Measurements from ENCODE around the gene KDM4B. TPM values are rescaled to one million over a fixed set of nuclear protein-coding genes. Genes with fewer than 3 reads are reported as not detected.
A peak's percentile ranks its signal among the peaks of the same experiment; 100 is the strongest.

The KDM4B gene
- total RNA-seq, 1 donor from 2014 or later, result 21.2 TPM

GRCh38 chr19:4965061-4965460 is 3.9 kb upstream of the KDM4B start:
- DNase-seq (ENCODE audit: low read depth), result no peak
- no peaks in the 10 kb centered on the region for H3K36me3 ChIP-seq (ENCODE audit: control insufficient read depth, insufficient read depth, low read length)
- no peak overlapping the region for H3K4me3 ChIP-seq (ENCODE audit: low read depth, low read length)
- no peak for TF ChIP-seq CTCF (IDR thresholded peaks at IDR 0.05; ENCODE audit: insufficient read depth, low read length, poor library complexity, severe bottlenecking)
- H3K27me3 ChIP-seq (ENCODE audit: control insufficient read depth, insufficient read depth, low read length), result no peaks in the 10 kb centered on the region

DNA sequence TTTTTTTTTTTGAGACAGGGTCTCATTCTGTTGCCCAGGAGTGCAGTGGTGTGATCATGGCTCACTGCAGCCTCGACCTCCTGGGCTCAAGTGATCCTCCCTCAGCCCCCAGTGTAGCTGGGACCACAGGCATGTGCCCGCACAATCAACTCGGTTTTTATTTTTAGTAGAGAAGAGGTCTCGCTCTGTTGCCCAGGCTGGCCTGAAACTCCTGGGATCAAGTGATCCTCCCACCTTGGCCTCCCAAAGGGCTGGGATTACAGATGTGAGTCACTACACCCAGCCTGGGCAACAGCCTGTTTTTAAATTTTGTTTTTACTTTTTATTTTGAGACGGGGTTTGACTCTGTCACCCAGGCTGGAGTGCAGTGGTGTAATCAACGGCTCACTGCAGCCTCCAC is 2.3 kb upstream of the KDM4B start:
- DNase-seq (ENCODE audit: low read depth), result no peak
- Histone ChIP-seq H3K27me3 (ENCODE audit: control insufficient read depth, insufficient read depth, low read length) (no peaks in the 10 kb centered on the region), H3K36me3 (ENCODE audit: control insufficient read depth, insufficient read depth, low read length) (no peaks in the 10 kb centered on the region), H3K4me3 (ENCODE audit: low read depth, low read length) (no peak overlapping the region)
- TF ChIP-seq CTCF (IDR thresholded peaks at IDR 0.05; ENCODE audit: insufficient read depth, low read length, poor library complexity, severe bottlenecking), result no peak

DNA sequence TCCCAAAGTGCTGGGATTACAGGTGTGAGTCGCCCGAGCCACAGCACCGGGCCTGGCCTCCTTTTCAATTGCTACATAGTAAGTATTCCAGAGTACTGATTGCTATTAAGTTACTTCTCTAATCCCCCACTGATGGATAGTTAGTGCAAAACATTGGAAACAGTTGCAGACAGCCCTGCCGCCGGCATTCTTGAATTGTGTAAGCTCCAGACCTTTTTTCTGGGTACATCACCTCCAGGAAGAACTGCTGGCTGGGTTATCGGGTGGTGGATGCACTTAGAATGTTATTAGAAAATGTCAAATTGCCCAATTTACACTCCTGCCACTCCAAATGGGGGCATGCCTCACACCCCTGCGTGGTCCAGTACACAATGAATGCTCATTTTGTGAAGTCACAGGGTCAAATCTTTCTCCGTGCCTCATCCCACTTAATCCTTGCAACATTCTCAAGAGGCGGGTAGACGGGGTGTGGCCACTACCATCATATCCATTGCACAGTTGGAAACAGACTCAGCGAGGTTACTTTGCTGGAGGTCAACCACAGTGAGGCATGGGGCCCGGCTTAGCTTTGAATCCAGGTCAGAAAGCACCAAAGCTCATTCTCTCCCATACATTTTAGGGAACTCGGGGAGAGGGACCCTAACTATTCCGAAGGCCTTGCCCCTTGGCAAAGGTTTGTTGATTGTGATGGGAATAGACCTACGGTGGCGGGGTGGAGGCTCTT is 1.0 kb upstream of the KDM4B start:
- H3K36me3 ChIP-seq (ENCODE audit: control insufficient read depth, insufficient read depth, low read length), result no peaks in the 10 kb centered on the region
- peak overlapping the region; percentile 27 for H3K4me3 ChIP-seq (ENCODE audit: low read depth, low read length)
- no peak for TF ChIP-seq CTCF (IDR thresholded peaks at IDR 0.05; ENCODE audit: insufficient read depth, low read length, poor library complexity, severe bottlenecking)
- no peak for DNase-seq (ENCODE audit: low read depth)
- H3K27me3 ChIP-seq (ENCODE audit: control insufficient read depth, insufficient read depth, low read length), result no peaks in the 10 kb centered on the region

GRCh38 chr19:4969292-4969771 is 419 bp downstream of the KDM4B start:
- TF ChIP-seq CTCF (IDR thresholded peaks at IDR 0.05; ENCODE audit: insufficient read depth, low read length, poor library complexity, severe bottlenecking), result no peak

GRCh38 chr19:4969772-4970531 is 1.0 kb downstream of the KDM4B start:
- Histone ChIP-seq H3K4me3 (ENCODE audit: low read depth, low read length) (peak overlapping the region; percentile 61), H3K36me3 (ENCODE audit: control insufficient read depth, insufficient read depth, low read length) (no peaks in the 10 kb centered on the region), H3K27me3 (ENCODE audit: control insufficient read depth, insufficient read depth, low read length) (no peaks in the 10 kb centered on the region)
- no peak for TF ChIP-seq CTCF (IDR thresholded peaks at IDR 0.05; ENCODE audit: insufficient read depth, low read length, poor library complexity, severe bottlenecking)
- no peak for DNase-seq (ENCODE audit: low read depth)

More at GRCh38 chr19:4969292-4969771, 419 bp downstream of the KDM4B start:
- Histone ChIP-seq H3K4me3 (ENCODE audit: low read depth, low read length) (peak overlapping the region; percentile 61), H3K36me3 (ENCODE audit: control insufficient read depth, insufficient read depth, low read length) (no peaks in the 10 kb centered on the region), H3K27me3 (ENCODE audit: control insufficient read depth, insufficient read depth, low read length) (no peaks in the 10 kb centered on the region)
- DNase-seq (ENCODE audit: low read depth), result no peak

Measured in kidney epithelial cell (primary cell).